ENCODE results near the gene SORCS2. TPM values are rescaled to one million over a fixed set of nuclear protein-coding genes. Genes with fewer than 3 reads are reported as not detected.

Gene SORCS2
- total RNA-seq, 1 experiment from 2014 or later, result 0.15 TPM

DNA sequence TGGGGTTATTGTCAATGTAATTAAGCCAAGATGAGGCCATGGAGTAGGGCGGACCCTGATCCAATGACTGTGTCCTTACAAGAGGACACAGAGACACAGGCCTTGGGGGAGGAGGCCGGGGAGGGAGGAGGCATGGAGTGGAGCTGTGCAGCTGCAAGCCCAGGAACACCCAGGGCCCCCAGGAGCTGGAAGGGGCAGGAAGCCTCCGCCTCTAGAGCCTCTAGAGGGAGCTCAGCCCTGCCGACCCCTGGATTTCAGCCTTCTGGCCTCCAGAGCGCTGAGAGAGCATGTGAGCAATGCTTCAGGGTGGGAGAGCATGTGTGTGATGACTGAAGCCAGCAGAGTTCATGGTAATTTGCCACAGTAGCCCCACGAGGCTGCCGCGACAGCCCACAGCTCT lies 512.7 kb downstream of the SORCS2 start:
- in situ Hi-C loops (cut with HindIII; ENCODE audit: low pct_unique_long_range_greater_than_20kb, low sequenced_read_pairs) (no loop called here), intact Hi-C loops (cut with micrococcal nuclease; ENCODE audit: unreplicated experiment) (no loop called here)
- Histone ChIP-seq H3K4me3 (ENCODE audit: low read depth in 2 of 2, low read length in 2 of 2) (no peak overlapping the region), H3K27ac (ENCODE audit: low read length) (no peak overlapping the region), H3K9me3 (ENCODE audit: control insufficient read depth, insufficient read depth, low read depth, low read length) (no peaks in the 10 kb centered on the region), H3K36me3 (ENCODE audit: control insufficient read depth, insufficient read depth, low read length) (no peaks in the 10 kb centered on the region), H3K27me3 (ENCODE audit: control insufficient read depth, insufficient read depth, low read length) (no peaks in the 10 kb centered on the region), H3K4me1 (ENCODE audit: control insufficient read depth, insufficient read depth, low read length) (no peaks in the 10 kb centered on the region)
- CTCF ChIA-PET, result interaction anchor here (0.6 kb wide), 2 partner anchors 107 to 604 kb away, joined by 3 read pairs; no protein-coding TSS in a partner anchor
- TF ChIP-seq, protein P1, sequence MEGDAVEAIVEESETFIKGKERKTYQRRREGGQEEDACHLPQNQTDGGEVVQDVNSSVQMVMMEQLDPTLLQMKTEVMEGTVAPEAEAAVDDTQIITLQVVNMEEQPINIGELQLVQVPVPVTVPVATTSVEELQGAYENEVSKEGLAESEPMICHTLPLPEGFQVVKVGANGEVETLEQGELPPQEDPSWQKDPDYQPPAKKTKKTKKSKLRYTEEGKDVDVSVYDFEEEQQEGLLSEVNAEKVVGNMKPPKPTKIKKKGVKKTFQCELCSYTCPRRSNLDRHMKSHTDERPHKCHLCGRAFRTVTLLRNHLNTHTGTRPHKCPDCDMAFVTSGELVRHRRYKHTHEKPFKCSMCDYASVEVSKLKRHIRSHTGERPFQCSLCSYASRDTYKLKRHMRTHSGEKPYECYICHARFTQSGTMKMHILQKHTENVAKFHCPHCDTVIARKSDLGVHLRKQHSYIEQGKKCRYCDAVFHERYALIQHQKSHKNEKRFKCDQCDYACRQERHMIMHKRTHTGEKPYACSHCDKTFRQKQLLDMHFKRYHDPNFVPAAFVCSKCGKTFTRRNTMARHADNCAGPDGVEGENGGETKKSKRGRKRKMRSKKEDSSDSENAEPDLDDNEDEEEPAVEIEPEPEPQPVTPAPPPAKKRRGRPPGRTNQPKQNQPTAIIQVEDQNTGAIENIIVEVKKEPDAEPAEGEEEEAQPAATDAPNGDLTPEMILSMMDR (IDR thresholded peaks at IDR 0.05), result no peak
- TF ChIP-seq TCF7L2 (IDR thresholded peaks at IDR 0.05; ENCODE audit: low read depth, low read length), result no peak
- BruUV-seq (replicated peaks), result no TSS peak
- ATAC-seq, result peak; percentile 29; the same call in 1 of the 2 replicates
- POLR2A ChIA-PET, result no interaction called here
- DNase-seq (ENCODE audit: low read depth, low spot score), result no peak

DNA sequence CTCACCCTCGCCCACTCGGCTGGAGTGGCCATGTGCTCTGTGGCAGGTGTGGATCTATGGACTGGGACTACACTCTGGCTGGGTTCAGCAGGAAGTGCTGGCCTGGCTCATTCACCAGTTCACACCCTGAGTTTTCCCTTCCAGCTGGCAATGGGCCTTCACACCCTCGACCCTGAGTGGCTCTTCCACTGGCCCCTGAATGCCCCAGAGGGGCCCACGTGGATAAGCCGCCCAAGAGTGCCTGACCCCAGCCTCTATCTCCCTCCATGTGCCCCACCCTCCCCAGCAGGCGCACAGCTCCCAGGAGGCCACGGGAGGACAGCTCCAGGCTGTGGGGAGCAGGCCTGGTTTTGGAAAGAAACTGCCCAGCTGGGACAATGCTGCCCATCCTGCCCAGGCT lies 513.3 kb downstream of the SORCS2 start:
- no peaks in the 10 kb centered on the region for H3K27me3 ChIP-seq (ENCODE audit: control insufficient read depth, insufficient read depth, low read length)

More for the DNA sequence above, 513.3 kb downstream of the SORCS2 start:
- ATAC-seq (no peak), DNase-seq (ENCODE audit: low read depth, low spot score) (no peak)
- ChIA-PET POLR2A (no interaction called here), CTCF (interaction anchor here (0.6 kb wide), 1 partner anchor 108 kb away, joined by 3 read pairs; no protein-coding TSS in a partner anchor)
- Histone ChIP-seq H3K36me3 (ENCODE audit: control insufficient read depth, insufficient read depth, low read length) (no peaks in the 10 kb centered on the region), H3K4me1 (ENCODE audit: control insufficient read depth, insufficient read depth, low read length) (no peaks in the 10 kb centered on the region), H3K9me3 (ENCODE audit: control insufficient read depth, insufficient read depth, low read depth, low read length) (no peaks in the 10 kb centered on the region), H3K4me3 (ENCODE audit: low read depth in 2 of 2, low read length in 2 of 2) (no peak overlapping the region), H3K27ac (ENCODE audit: low read length) (no peak overlapping the region)
- no TSS peak for BruUV-seq (replicated peaks)
- intact Hi-C loops (cut with micrococcal nuclease; ENCODE audit: unreplicated experiment), result no loop called here
- TF ChIP-seq SIN3A (IDR thresholded peaks at IDR 0.05; ENCODE audit: borderline replicate concordance, insufficient read depth, low read depth, low read length) (no peak), POLR2AphosphoS5 (IDR thresholded peaks at IDR 0.05; ENCODE audit: low read depth, low read length) (no peak), TCF7L2 (IDR thresholded peaks at IDR 0.05; ENCODE audit: low read depth, low read length) (no peak)
- TF ChIP-seq, protein P2, sequence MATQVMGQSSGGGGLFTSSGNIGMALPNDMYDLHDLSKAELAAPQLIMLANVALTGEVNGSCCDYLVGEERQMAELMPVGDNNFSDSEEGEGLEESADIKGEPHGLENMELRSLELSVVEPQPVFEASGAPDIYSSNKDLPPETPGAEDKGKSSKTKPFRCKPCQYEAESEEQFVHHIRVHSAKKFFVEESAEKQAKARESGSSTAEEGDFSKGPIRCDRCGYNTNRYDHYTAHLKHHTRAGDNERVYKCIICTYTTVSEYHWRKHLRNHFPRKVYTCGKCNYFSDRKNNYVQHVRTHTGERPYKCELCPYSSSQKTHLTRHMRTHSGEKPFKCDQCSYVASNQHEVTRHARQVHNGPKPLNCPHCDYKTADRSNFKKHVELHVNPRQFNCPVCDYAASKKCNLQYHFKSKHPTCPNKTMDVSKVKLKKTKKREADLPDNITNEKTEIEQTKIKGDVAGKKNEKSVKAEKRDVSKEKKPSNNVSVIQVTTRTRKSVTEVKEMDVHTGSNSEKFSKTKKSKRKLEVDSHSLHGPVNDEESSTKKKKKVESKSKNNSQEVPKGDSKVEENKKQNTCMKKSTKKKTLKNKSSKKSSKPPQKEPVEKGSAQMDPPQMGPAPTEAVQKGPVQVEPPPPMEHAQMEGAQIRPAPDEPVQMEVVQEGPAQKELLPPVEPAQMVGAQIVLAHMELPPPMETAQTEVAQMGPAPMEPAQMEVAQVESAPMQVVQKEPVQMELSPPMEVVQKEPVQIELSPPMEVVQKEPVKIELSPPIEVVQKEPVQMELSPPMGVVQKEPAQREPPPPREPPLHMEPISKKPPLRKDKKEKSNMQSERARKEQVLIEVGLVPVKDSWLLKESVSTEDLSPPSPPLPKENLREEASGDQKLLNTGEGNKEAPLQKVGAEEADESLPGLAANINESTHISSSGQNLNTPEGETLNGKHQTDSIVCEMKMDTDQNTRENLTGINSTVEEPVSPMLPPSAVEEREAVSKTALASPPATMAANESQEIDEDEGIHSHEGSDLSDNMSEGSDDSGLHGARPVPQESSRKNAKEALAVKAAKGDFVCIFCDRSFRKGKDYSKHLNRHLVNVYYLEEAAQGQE (IDR thresholded peaks at IDR 0.05; ENCODE audit: insufficient read depth in 1 of 2, low read depth in 2 of 2, low read length in 1 of 2), result no peak
- TF ChIP-seq, protein P1 (IDR thresholded peaks at IDR 0.05), result no peak
- in situ Hi-C loops (cut with HindIII; ENCODE audit: low pct_unique_long_range_greater_than_20kb, low sequenced_read_pairs), result no loop called here

Data from Panc1 (cell line).